ENCODE results near the gene SLC11A2. TPM values are rescaled to one million over a fixed set of nuclear protein-coding genes. Genes with fewer than 3 reads are reported as not detected.
"Not testable (repeated sequence)": the region's sequence is repeated elsewhere in the genome, so short reads cannot be mapped to it uniquely, and the experiment has no call there.

The SLC11A2 gene
- total and polyA plus RNA-seq, 2 experiments from 2014 or later, result 19.4 to 48.9 TPM

GRCh38 chr12:50955288-50955687 lies 70.9 kb downstream of the SLC11A2 start:
- no peak for DNase-seq (ENCODE audit: low spot score)
- Histone ChIP-seq H2AFZ (no peak overlapping the region), H3K79me2 (replicated peaks; ENCODE audit: insufficient read depth) (no peaks in the 10 kb centered on the region), H3K27me3 (ENCODE audit: insufficient read depth) (no peaks in the 10 kb centered on the region), H3K4me3 (no peak overlapping the region), H3K4me1 (ENCODE audit: insufficient read depth) (no peaks in the 10 kb centered on the region), H4K20me1 (replicated peaks; ENCODE audit: insufficient read depth) (no peaks in the 10 kb centered on the region), H3K36me3 (ENCODE audit: insufficient read depth) (no peaks in the 10 kb centered on the region), H3K27ac (ENCODE audit: low read depth) (no peak overlapping the region), H3F3A (replicated peaks; ENCODE audit: low read depth) (no peaks in the 10 kb centered on the region), H3K4me2 (no peak overlapping the region), H3K9me2 (ENCODE audit: insufficient read depth) (no peaks in the 10 kb centered on the region)
- no peak for ATAC-seq
- no peaks in the 10 kb centered on the region; the same call in 2 of the 3 replicates for H3K9me3 Mint-ChIP-seq
- no peak overlapping the region for H3K4me3 Mint-ChIP-seq
- H3K36me3 Mint-ChIP-seq (ENCODE audit: low read depth), result no peaks in the 10 kb centered on the region
- TF ChIP-seq EZH2 (IDR thresholded peaks at IDR 0.05; ENCODE audit: low read depth, unreplicated experiment) (no peak), EZH2phosphoT487 (IDR thresholded peaks at IDR 0.05; ENCODE audit: unreplicated experiment) (no peak), NANOG (IDR thresholded peaks at IDR 0.05; ENCODE audit: borderline replicate concordance) (no peak), ZNF114 (CRISPR knock-in tag; IDR thresholded peaks at IDR 0.05) (no peak), CTCF (conservative IDR thresholded peaks at IDR 0.05; ENCODE audit: low read depth in 2 of 2) (no peak), POLR2AphosphoS5 (IDR thresholded peaks at IDR 0.05; ENCODE audit: low read depth) (no peak), ETS1 (IDR thresholded peaks at IDR 0.05) (no peak)
- no peak overlapping the region for H3K27ac Mint-ChIP-seq
- H3K4me1 Mint-ChIP-seq, result peaks cover 3% of the 10 kb centered on the region; the same call in 1 of the 3 replicates
- peaks cover 5% of the 10 kb centered on the region for H3K27me3 Mint-ChIP-seq (ENCODE audit: insufficient read depth, low read depth, poor library complexity)

- H3K4me1 Mint-ChIP-seq, result not testable (repeated sequence)
Observed at GRCh38 chr12:50954789-50955188, 71.4 kb downstream of the SLC11A2 start.

GRCh38 chr12:50953047-50953446 lies 73.1 kb downstream of the SLC11A2 start:
- H3K9me2 ChIP-seq (ENCODE audit: insufficient read depth), result no peaks in the 10 kb centered on the region
- TF ChIP-seq JUNB (IDR thresholded peaks at IDR 0.05; ENCODE audit: unreplicated experiment) (no peak), STAT1 (IDR thresholded peaks at IDR 0.05; ENCODE audit: unreplicated experiment) (no peak), CTCF (conservative IDR thresholded peaks at IDR 0.05; ENCODE audit: low read depth in 2 of 2) (peak in 1 of 2 experiments; percentile 42; a peak in 3 of 4 replicates), NANOG (IDR thresholded peaks at IDR 0.05; ENCODE audit: borderline replicate concordance) (no peak), ZNF331 (CRISPR knock-in tag; IDR thresholded peaks at IDR 0.05; ENCODE audit: low read depth) (no peak), EZH2phosphoT487 (IDR thresholded peaks at IDR 0.05; ENCODE audit: unreplicated experiment) (no peak), ZNF114 (CRISPR knock-in tag; IDR thresholded peaks at IDR 0.05) (no peak)
- peaks cover 3% of the 10 kb centered on the region; the same call in 1 of the 3 replicates for H3K4me1 Mint-ChIP-seq
- no peak overlapping the region for H3K4me3 ChIP-seq
- H3K4me3 Mint-ChIP-seq, result no peak overlapping the region
- no peak overlapping the region for H3K27ac ChIP-seq (ENCODE audit: low read depth)
- no peak overlapping the region for H3K4me2 ChIP-seq
- no peaks in the 10 kb centered on the region for H3K36me3 Mint-ChIP-seq (ENCODE audit: low read depth)
- H3K27me3 Mint-ChIP-seq (ENCODE audit: insufficient read depth, low read depth, poor library complexity), result peaks cover 7% of the 10 kb centered on the region
- no peaks in the 10 kb centered on the region for H3K79me2 ChIP-seq (replicated peaks; ENCODE audit: insufficient read depth)
- no peaks in the 10 kb centered on the region for H4K20me1 ChIP-seq (replicated peaks; ENCODE audit: insufficient read depth)
- peaks cover 5% of the 10 kb centered on the region; the same call in 1 of the 2 replicates for H3K36me3 ChIP-seq (ENCODE audit: insufficient read depth)
- no peak overlapping the region for H3K27ac Mint-ChIP-seq
- H3K4me1 ChIP-seq (ENCODE audit: insufficient read depth), result no peaks in the 10 kb centered on the region
- H3F3A ChIP-seq (replicated peaks; ENCODE audit: low read depth), result 0 out of 2 replicates have a peak, but pooled peaks cover 3% of the 10 kb centered on the region
- ATAC-seq, result no peak; the same call in 2 of the 3 replicates
- H3K9me3 Mint-ChIP-seq, result peaks cover 6% of the 10 kb centered on the region
- peak; percentile 21 for DNase-seq (ENCODE audit: low spot score)
- H2AFZ ChIP-seq, result no peak overlapping the region
- no peaks in the 10 kb centered on the region for H3K27me3 ChIP-seq (ENCODE audit: insufficient read depth)

More at GRCh38 chr12:50954789-50955188, 71.4 kb downstream of the SLC11A2 start:
- not testable (repeated sequence) for H3F3A ChIP-seq (replicated peaks; ENCODE audit: low read depth); H3K27me3 ChIP-seq (ENCODE audit: insufficient read depth); H3K4me3 Mint-ChIP-seq; H3K4me2 ChIP-seq; H3K36me3 ChIP-seq (ENCODE audit: insufficient read depth); DNase-seq (ENCODE audit: low spot score); H3K4me1 ChIP-seq (ENCODE audit: insufficient read depth); H3K27me3 Mint-ChIP-seq (ENCODE audit: insufficient read depth, low read depth, poor library complexity); H3K4me3 ChIP-seq; H3K27ac Mint-ChIP-seq; H3K36me3 Mint-ChIP-seq (ENCODE audit: low read depth); H4K20me1 ChIP-seq (replicated peaks; ENCODE audit: insufficient read depth); H3K9me3 Mint-ChIP-seq; H3K79me2 ChIP-seq (replicated peaks; ENCODE audit: insufficient read depth); H2AFZ ChIP-seq; H3K9me2 ChIP-seq (ENCODE audit: insufficient read depth); H3K27ac ChIP-seq (ENCODE audit: low read depth); ATAC-seq

All from GM23338 (cell line).